ENCODE results near the gene STK33.

The STK33 gene

DNA sequence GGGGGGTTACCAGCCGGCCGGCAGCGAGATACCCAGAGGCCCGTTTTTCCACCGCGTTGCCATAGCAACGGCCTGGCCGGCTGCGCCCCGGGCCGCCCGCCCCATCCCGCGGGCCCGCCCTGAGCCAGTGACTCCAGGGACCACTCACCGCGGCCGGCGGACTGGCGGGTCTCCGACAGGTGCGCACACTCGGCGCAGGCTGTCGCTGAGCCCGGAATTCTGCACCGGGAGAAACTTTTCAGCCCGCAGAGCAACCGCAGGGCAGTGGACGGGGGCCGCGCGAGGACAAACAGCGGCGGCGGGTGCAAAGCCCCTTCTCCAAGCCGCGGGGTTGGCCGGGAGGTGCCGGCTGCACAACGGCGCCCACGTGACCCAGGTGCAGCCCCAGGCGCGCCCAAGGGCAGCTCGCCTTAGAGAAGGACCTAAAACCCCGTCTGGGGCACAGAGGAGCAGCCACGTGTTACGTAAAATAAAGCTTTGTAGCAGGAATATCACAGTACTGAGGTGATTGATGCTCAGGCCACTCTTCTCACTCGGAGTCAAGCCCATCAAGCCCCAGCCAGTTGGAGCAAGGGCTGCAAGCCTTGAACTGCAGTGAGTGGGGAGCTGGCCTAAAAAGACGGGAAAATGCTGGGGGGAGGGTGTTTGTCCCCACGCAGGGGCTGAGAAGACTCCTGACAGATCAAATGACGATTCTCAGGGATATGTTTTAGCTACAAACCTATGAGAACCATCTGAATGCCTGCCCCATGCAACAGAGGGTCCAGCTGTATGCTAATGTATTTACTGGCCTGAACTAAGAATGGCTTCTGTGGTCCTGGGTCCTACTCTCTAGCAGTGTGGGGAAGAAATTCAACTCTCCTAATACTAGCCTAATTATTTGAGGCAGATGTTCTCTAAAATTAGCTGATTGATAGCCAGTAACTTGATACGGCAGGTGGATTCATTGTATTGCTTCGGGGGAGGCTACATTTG lies at the start of gene STK33:
TSS of gene STK33 (minus strand) at position 294 of the 975 bp plus-strand sequence. CDS start 119,323 bp downstream, outside the sequence.
- no peak for DNase-seq (ENCODE audit: low read depth)

GRCh38 chr11:8642196-8642841 lies 48.3 kb upstream of the STK33 start:
- DNase-seq (ENCODE audit: low read depth) = no peak

DNA sequence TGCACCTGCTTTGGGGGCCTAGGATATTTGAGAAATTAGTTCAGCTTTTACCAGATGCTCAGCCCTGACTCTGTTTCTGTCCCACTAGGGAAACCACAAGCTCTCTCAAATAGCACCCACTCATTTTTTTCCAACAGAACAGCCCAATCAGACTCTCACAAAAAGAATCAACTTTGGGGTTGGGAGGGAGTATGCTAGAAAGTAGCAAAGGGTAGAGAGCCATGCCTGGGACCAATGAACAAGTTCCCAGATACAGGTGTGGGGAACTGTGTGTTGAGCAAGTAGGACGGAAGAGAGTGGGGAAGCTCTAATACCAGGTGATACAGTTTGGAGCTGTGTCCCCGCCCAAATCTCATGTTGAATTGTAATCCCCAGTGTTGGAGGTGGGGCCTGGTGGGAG lies 47.3 kb upstream of the STK33 start:
- no peak for DNase-seq (ENCODE audit: low read depth)

DNA sequence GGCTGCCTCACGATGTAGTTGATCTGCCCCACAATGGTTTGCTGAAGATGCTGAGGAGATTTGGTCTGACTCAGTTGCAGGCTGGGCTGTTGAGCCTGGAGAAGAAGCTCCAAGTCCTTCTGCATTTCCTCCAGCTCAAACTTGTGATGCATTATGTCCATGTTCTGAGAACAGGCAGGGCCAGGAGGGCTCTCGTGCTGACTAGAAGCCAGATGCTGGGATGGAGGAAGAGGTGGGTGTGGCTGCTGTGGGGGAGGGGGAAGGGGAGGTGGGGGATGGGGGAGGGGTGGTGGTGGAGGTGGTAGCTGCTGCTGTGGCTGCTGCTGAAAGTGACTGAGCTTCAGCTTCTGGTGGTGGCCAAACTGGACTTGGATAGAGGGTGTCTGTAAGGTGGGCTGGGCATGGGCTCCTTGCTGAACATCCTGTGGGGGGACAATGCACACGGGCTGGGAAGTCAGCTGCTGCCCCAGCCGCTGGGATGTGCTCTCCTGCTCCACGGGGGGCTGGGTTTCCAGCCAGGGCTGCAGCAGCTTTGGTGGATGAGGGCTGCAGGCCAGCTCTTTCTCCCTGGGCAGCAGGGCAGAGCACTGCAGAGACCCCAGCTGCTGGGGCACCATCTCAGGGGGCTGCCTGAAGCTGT lies 46.4 kb upstream of the STK33 start:
- DNase-seq (ENCODE audit: low read depth) = no peak

- DNase-seq (ENCODE audit: low read depth) = no peak
Measured at GRCh38 chr11:8639655-8640054, 45.6 kb upstream of the STK33 start.

- DNase-seq (ENCODE audit: low read depth) = no peak
Measured at GRCh38 chr11:8638300-8638699, 44.3 kb upstream of the STK33 start.

GRCh38 chr11:8636127-8636526 lies 42.1 kb upstream of the STK33 start:
- DNase-seq (ENCODE audit: low read depth) = no peak

DNA sequence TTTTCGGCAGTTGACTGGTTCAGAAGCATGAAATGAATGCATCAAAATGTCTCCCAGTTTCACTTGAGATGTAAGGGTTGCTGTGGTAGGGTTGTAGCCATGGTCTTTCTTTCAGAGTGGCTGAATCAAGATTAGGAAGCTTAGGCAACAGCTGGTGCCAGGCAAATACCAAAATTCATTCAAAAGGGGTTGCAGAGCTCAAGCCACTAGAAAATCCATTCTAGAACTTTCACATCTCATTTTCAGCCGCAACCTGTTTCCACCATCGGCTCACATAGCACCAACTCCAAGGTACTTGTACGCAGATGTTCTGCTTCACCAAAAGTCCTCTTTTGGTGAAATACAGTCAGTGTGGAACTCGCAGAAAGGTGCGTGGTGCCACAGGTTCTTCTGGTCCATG lies 40.5 kb upstream of the STK33 start:
- no peak for DNase-seq (ENCODE audit: low read depth)

- DNase-seq (ENCODE audit: low read depth) = peak; percentile 75
Measured at GRCh38 chr11:8631395-8632118, 37.5 kb upstream of the STK33 start.

- no peak for DNase-seq (ENCODE audit: low read depth)
Measured at GRCh38 chr11:8624698-8625097, 30.7 kb upstream of the STK33 start.

DNA sequence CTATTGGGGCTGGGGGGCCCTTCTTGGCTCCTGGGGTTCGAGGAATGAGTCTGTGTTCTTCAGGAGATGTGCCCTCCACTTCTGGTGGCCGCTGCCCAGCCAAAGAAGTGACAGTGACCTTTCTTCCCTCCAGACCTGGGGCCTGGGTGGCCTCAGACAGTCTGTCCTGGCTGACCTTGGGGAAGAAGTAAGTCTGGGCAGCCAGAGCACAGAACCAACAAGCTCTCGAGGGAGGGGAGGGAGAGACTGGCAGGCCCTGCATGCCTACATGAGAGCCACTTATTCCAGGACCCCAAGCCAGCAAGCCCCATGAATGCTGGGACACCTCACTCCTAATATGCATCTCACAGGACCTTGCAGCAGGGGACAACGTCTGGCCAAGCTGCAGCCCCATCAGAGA lies 27.1 kb upstream of the STK33 start:
- no peak for DNase-seq (ENCODE audit: low read depth)

DNA sequence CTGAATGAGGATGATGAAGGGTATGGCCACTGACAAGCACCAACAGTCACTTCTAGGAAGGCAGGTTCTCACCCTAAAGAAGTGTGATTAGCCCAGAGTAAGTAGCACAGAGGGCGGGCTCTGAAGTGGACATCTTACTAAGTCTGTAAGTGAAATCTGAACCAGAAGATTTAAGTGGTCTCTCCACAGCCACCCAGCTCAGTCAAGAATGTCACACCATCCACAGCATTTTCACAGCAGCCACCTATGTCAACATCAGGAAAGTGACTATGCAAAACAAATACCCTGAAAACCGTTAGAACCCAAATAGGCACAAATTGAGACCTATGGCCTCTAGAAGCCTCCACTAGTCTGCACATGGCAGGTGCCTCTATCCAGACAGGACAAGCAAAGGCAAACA lies 23.0 kb upstream of the STK33 start:
- DNase-seq (ENCODE audit: low read depth) = no peak

GRCh38 chr11:8615291-8616032 lies 21.4 kb upstream of the STK33 start:
- DNase-seq (ENCODE audit: low read depth) = no peak

- DNase-seq (ENCODE audit: low read depth) = no peak
Measured at GRCh38 chr11:8614497-8614896, 20.5 kb upstream of the STK33 start.

DNA sequence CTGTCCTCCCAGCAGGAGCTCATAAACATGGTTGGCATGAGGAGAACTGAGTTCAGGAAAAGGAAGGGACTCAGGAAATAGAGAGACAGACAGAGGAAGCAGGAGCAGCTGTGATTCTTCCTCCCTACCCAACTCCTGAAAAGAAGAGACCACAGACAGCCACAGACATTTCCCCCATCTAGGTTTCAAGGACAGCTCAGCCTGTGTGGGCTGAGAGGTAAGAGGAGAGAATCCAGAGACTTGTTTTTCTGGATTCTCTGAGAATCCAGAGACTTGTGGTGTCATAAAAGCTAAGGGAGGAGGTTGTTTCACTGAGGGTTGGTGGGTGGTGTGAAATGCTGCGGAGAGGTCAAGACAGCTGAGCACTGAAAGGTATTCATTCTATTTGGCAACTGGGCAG lies 19.0 kb upstream of the STK33 start:
- no peak for DNase-seq (ENCODE audit: low read depth)

GRCh38 chr11:8612522-8612921 lies 18.5 kb upstream of the STK33 start:
- DNase-seq (ENCODE audit: low read depth) = no peak

- DNase-seq (ENCODE audit: low read depth) = no peak
Measured at GRCh38 chr11:8610532-8611116, 16.6 kb upstream of the STK33 start.

DNA sequence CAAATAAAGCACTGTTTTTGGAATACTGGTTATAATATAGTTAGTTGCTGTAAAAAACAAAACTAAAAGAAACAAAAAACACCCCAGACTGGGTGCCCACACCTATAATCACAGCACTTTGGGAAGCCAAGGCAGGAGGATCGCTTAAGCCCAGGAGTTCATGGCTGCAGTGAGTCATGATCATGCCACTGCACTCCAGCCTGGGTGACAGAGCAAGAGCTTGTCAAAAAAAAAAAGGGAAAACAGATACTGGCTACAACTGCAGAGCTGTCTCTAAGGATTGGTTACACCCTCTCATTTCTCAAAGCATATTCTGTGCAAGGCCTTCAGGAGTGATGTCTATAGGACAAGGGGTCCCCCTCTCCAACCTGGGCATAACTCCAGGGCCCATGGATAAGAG lies 14.6 kb upstream of the STK33 start:
- no peak for DNase-seq (ENCODE audit: low read depth)

GRCh38 chr11:8605971-8606563 lies 12.0 kb upstream of the STK33 start:
- DNase-seq (ENCODE audit: low read depth) = no peak

GRCh38 chr11:8604078-8604723 lies 10.2 kb upstream of the STK33 start:
- peak; percentile 100 for DNase-seq (ENCODE audit: low read depth)
